ENCODE results near the gene BRSK1.

DNA sequence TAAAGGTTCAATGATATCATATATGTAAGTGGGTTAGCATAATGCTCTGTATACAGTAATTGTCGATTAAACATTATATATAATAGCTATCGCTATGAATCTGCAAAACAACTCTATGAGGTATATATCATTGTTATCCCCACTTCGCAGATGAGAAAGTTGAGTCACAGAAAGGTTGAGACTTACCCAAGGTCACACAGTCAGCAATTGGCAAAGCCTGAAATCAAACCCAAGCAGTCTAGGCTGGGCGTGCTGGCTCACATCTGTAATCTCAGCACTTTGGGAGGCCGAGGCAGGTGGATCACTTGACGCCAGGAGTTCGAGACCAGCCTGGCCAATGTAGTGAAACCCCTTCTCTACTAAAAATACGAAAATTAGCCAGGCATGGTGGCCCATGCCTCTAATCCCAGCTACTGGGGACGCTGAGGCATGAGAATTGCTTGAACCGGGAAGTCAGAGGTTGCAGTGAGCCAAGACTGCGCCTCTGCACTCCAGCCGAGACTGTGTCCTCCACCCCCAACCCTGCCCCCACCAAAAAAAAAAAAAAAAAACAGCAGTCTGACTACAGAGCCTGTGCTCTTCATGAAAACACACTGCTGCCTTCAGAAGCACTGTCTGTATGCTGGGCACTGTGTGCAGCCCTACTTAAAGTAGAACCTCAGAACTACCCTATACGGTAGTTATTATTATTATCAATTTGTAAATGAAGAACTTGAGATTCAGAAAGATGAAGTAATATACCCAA is 5.2 kb upstream of the BRSK1 start:
- TF ChIP-seq GATA2 (IDR thresholded peaks at IDR 0.05; ENCODE audit: low read depth, low read length) (no peak), GATA3 (IDR thresholded peaks at IDR 0.05; ENCODE audit: low read depth, low read length) (no peak)
